HL-60 (cell line): ENCODE results near the gene CASTOR1.

Experiments
- DNase-seq, 2 experiments: peaks; one replicate each; pipeline ENCODE4 v3.0.0-alpha.2; 2010 to 2020; ENCODE audit warnings: low read depth in 1 of 2, low spot score in 1 of 2
- H3K27ac ChIP-seq: fragments of 250-450 bp; sonication (Bioruptor Pico); replicated peaks from 2 replicates; pipeline ENCODE4 v1.5.1; 2020; ENCODE audit warnings: mild to moderate bottlenecking, moderate library complexity
- H3K27me3 ChIP-seq: fragments of 250-450 bp; sonication (Bioruptor Pico); 2 replicates; pipeline ENCODE4 v1.5.1; 2021; ENCODE audit warnings: mild to moderate bottlenecking, moderate library complexity; ENCODE audit not compliant: insufficient read depth, poor library complexity, severe bottlenecking
- H3K4me3 ChIP-seq: replicated peaks from 2 replicates; pipeline ENCODE4 v1.5.1; 2011; ENCODE audit warnings: mild to moderate bottlenecking, control low read depth, low read length; ENCODE audit not compliant: insufficient read depth
- GABPA ChIP-seq: IDR thresholded peaks from 2 replicates; pipeline ENCODE4 v1.6.1; 2012; ENCODE audit warnings: low read depth
- POLR2AphosphoS5 ChIP-seq: IDR thresholded peaks from 2 replicates; pipeline ENCODE4 v1.6.1; 2012; ENCODE audit warnings: low read depth
- SPI1 ChIP-seq: IDR thresholded peaks from 2 replicates; pipeline ENCODE4 v1.6.1; 2012; ENCODE audit warnings: low read depth, mild to moderate bottlenecking, borderline replicate concordance
- TF ChIP-seq, protein P1 (sequence below): IDR thresholded peaks from one replicate; pipeline ENCODE4 v1.5.1; 2011; ENCODE audit warnings: low read length, control low read depth, inconsistent platforms; ENCODE audit not compliant: insufficient read depth
- TF ChIP-seq, protein P2 (sequence below): IDR thresholded peaks from 2 replicates; pipeline ENCODE4 v1.6.1; 2012; ENCODE audit warnings: low read depth; ENCODE audit not compliant: insufficient replicate concordance

CASTOR1 gene

DNA sequence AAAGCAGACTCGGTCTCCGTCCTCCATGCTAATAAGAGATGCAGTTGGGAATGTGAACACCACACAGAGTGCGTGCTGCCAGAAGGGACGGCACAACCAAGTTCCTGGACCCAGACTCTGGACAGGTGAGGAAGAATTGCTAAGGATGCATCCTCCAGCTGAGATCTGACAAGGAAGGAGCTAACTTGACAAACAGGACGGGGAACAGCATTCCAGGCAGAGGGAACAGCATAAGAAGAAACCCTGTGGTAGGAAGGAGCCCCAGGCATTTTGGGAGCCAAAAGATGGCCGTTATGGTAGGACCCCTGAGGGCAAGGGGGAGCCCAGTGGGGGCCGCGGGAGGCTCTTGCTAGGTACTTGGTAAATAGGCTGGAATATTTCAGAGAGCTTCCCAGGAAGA is 28.6 kb downstream of the CASTOR1 start:
- no peak for DNase-seq
- Histone ChIP-seq H3K27ac (no peak overlapping the region), H3K4me3 (no peak overlapping the region), H3K27me3 (no peaks in the 10 kb centered on the region)
- no peak for TF ChIP-seq POLR2AphosphoS5
- TF ChIP-seq SPI1, result no peak
- TF ChIP-seq, protein P1, sequence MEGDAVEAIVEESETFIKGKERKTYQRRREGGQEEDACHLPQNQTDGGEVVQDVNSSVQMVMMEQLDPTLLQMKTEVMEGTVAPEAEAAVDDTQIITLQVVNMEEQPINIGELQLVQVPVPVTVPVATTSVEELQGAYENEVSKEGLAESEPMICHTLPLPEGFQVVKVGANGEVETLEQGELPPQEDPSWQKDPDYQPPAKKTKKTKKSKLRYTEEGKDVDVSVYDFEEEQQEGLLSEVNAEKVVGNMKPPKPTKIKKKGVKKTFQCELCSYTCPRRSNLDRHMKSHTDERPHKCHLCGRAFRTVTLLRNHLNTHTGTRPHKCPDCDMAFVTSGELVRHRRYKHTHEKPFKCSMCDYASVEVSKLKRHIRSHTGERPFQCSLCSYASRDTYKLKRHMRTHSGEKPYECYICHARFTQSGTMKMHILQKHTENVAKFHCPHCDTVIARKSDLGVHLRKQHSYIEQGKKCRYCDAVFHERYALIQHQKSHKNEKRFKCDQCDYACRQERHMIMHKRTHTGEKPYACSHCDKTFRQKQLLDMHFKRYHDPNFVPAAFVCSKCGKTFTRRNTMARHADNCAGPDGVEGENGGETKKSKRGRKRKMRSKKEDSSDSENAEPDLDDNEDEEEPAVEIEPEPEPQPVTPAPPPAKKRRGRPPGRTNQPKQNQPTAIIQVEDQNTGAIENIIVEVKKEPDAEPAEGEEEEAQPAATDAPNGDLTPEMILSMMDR, result no peak
- TF ChIP-seq, protein P2, sequence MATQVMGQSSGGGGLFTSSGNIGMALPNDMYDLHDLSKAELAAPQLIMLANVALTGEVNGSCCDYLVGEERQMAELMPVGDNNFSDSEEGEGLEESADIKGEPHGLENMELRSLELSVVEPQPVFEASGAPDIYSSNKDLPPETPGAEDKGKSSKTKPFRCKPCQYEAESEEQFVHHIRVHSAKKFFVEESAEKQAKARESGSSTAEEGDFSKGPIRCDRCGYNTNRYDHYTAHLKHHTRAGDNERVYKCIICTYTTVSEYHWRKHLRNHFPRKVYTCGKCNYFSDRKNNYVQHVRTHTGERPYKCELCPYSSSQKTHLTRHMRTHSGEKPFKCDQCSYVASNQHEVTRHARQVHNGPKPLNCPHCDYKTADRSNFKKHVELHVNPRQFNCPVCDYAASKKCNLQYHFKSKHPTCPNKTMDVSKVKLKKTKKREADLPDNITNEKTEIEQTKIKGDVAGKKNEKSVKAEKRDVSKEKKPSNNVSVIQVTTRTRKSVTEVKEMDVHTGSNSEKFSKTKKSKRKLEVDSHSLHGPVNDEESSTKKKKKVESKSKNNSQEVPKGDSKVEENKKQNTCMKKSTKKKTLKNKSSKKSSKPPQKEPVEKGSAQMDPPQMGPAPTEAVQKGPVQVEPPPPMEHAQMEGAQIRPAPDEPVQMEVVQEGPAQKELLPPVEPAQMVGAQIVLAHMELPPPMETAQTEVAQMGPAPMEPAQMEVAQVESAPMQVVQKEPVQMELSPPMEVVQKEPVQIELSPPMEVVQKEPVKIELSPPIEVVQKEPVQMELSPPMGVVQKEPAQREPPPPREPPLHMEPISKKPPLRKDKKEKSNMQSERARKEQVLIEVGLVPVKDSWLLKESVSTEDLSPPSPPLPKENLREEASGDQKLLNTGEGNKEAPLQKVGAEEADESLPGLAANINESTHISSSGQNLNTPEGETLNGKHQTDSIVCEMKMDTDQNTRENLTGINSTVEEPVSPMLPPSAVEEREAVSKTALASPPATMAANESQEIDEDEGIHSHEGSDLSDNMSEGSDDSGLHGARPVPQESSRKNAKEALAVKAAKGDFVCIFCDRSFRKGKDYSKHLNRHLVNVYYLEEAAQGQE, result no peak
- no peak for TF ChIP-seq GABPA

DNA sequence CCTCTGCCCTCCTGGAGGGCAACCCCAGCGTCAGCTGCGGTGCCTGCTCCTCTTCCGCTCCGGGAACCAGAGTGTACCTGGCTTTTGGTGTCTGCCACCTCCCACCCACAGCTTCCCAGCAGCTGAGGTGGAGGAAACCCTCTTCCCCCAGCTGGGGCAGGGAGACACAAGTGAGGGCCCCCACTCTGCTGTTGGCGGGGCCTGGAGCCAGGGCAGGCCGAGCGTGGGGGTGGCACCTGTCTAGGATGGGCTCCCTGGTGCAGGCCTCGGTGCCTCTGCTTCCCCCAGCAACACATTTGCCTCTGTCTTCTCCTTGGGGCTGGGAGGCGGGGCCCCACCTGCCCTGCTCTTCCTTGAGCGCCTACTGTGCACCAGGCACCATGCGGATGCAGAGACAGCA is 29.0 kb downstream of the CASTOR1 start:
- no peak for DNase-seq
- TF ChIP-seq POLR2AphosphoS5 (no peak), GABPA (no peak), SPI1 (no peak)
- TF ChIP-seq, protein P2, result no peak
- TF ChIP-seq, protein P1, result no peak

DNA sequence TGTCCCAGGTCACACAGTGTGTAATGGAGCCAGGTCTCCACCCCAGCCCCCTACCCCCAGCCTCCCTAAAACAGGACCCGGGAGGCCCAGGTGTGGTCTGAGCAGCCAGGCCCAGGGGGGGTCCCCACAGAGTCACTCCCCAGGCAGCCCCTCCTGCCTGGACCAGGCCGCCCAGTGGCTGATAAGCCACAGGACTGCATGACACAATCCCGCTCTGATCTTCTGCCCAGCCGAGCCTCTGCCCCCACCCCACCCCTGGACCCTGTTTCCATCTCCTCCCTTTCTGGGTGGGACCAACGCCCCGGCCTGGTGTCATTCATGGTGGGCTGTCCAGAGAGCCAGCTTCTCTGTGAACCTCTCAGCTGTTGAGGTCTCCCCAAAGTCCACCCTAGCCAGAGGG is 35.0 kb downstream of the CASTOR1 start:
- TF ChIP-seq, protein P1, result no peak
- TF ChIP-seq SPI1, result no peak
- TF ChIP-seq, protein P2, result no peak
- no peaks in the 10 kb centered on the region for H3K27me3 ChIP-seq
- no peak for DNase-seq
- H3K27ac ChIP-seq, result no peak overlapping the region
- H3K4me3 ChIP-seq, result no peak overlapping the region

More for the DNA sequence above, 29.0 kb downstream of the CASTOR1 start:
- Histone ChIP-seq H3K27me3 (no peaks in the 10 kb centered on the region), H3K4me3 (no peak overlapping the region), H3K27ac (no peak overlapping the region)
